Measurements from ENCODE around the gene SIL1. TPM values are rescaled to one million over a fixed set of nuclear protein-coding genes. Genes with fewer than 3 reads are reported as not detected.
"Not testable (repeated sequence)": the region's sequence is repeated elsewhere in the genome, so short reads cannot be mapped to it uniquely, and the experiment has no call there.

Gene SIL1
- total and polyA plus RNA-seq, 2 experiments from 2014 or later: 78.8 to 89.8 TPM

GRCh38 chr5:139171779-139172404 is 26.3 kb downstream of the SIL1 start:
- no peak overlapping the region for H3K27ac ChIP-seq
- no peaks in the 10 kb centered on the region; the same call in 1 of the 2 replicates for H3K36me3 ChIP-seq (ENCODE audit: low read depth)
- peaks cover 56% of the 10 kb centered on the region for H3K79me2 ChIP-seq (ENCODE audit: insufficient read depth)
- DNase-seq: no peak
- H3K4me1 ChIP-seq (ENCODE audit: insufficient read depth): no peaks in the 10 kb centered on the region
- H3K27me3 ChIP-seq (replicated peaks; ENCODE audit: insufficient read depth): no peaks in the 10 kb centered on the region
- no peaks in the 10 kb centered on the region for H3K9me2 ChIP-seq (ENCODE audit: insufficient read depth)
- in situ Hi-C loops (cut with MboI): no loop called here
- H3F3A ChIP-seq (ENCODE audit: insufficient read depth): no peaks in the 10 kb centered on the region
- H3K9ac ChIP-seq: no peak overlapping the region
- H3K4me3 ChIP-seq: no peak overlapping the region
- no peak overlapping the region for H3K4me2 ChIP-seq (ENCODE audit: unreplicated experiment)
- TF ChIP-seq EZH2phosphoT487 (IDR thresholded peaks at IDR 0.05; ENCODE audit: insufficient read depth, low read depth) (no peak), EZH2 (IDR thresholded peaks at IDR 0.05; ENCODE audit: insufficient read depth, poor library complexity, severe bottlenecking) (no peak)
- no peak overlapping the region for H2AFZ ChIP-seq
- no peaks in the 10 kb centered on the region for H4K20me1 ChIP-seq (ENCODE audit: insufficient read depth)
- 100% methylated on average over 1 of the region's 1 CpG for WGBS, 2 experiments (ENCODE audit: low coverage in 1 of 2, low lambda C conversion rate in 2 of 2, missing lambda C conversion rate in 2 of 2)
- no peaks in the 10 kb centered on the region for H3K9me3 ChIP-seq (ENCODE audit: low read depth)

DNA sequence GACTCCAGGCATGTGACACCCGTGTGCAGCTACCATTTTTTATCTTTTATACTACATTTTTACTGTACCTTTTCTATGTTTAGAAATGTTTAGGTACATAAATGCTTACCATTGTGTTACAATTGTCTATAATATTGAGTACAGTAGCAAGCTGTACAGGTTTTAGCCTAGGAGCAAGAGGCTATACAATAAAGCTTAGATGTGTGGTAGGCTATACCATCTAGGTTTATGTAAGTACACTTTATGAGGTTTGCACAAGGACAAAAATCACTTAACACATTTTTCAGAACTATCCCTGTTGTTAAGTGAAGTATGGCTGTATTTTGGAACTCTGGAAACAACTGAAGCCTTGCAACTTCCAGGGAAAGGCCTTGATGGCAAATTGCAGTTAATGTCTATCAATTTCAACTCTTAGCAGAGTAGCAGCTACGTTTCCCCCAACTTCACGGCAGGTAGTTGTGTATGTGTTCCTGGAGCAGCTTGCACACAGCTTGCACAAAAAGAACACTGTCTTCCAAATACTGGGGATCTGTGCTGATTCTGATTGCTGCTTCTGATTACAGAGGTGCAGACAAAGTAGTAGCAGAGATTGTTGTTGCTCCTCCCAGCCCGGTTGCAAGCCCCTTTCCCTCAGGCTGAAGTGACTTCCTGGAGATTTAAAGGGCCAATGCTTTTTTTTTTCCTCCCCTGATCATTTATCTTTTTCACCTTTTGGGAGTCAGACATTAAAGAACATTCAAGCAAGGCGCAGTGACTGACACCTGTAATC is 30.0 kb downstream of the SIL1 start:
- no peak overlapping the region for H2AFZ ChIP-seq
- H4K20me1 ChIP-seq (ENCODE audit: insufficient read depth): no peaks in the 10 kb centered on the region
- H3K9ac ChIP-seq: no peak overlapping the region
- H3K36me3 ChIP-seq (ENCODE audit: low read depth): no peaks in the 10 kb centered on the region; the same call in 1 of the 2 replicates
- no peaks in the 10 kb centered on the region for H3K27me3 ChIP-seq (replicated peaks; ENCODE audit: insufficient read depth)
- H3K9me2 ChIP-seq (ENCODE audit: insufficient read depth): no peaks in the 10 kb centered on the region
- 59 to 61% methylated on average over 5 of the region's 5 CpGs for WGBS, 2 experiments (ENCODE audit: low coverage in 1 of 2, low lambda C conversion rate in 2 of 2, missing lambda C conversion rate in 2 of 2)
- H3K4me1 ChIP-seq (ENCODE audit: insufficient read depth): no peaks in the 10 kb centered on the region
- H3K9me3 ChIP-seq (ENCODE audit: low read depth): no peaks in the 10 kb centered on the region
- H3K79me2 ChIP-seq (ENCODE audit: insufficient read depth): peaks cover 21% of the 10 kb centered on the region
- no peak overlapping the region for H3K4me2 ChIP-seq (ENCODE audit: unreplicated experiment)
- no peaks in the 10 kb centered on the region for H3F3A ChIP-seq (ENCODE audit: insufficient read depth)
- DNase-seq: no peak
- no peak overlapping the region for H3K27ac ChIP-seq
- no peak overlapping the region for H3K4me3 ChIP-seq
- TF ChIP-seq EZH2 (IDR thresholded peaks at IDR 0.05; ENCODE audit: insufficient read depth, poor library complexity, severe bottlenecking) (no peak), EZH2phosphoT487 (IDR thresholded peaks at IDR 0.05; ENCODE audit: insufficient read depth, low read depth) (no peak)
- in situ Hi-C loops (cut with MboI): no loop called here

- in situ Hi-C loops (cut with MboI): no loop called here
- no peak for TF ChIP-seq EZH2phosphoT487 (IDR thresholded peaks at IDR 0.05; ENCODE audit: insufficient read depth, low read depth)
- TF ChIP-seq EZH2 (IDR thresholded peaks at IDR 0.05; ENCODE audit: insufficient read depth, poor library complexity, severe bottlenecking): no peak
- H3K4me1 ChIP-seq (ENCODE audit: insufficient read depth): no peaks in the 10 kb centered on the region
- H3K27me3 ChIP-seq (replicated peaks; ENCODE audit: insufficient read depth): no peaks in the 10 kb centered on the region
- no peaks in the 10 kb centered on the region for H3K36me3 ChIP-seq (ENCODE audit: low read depth)
- H3K79me2 ChIP-seq (ENCODE audit: insufficient read depth): peaks cover 15% of the 10 kb centered on the region
- 95 to 98% methylated on average over 2 of the region's 2 CpGs for WGBS, 2 experiments (ENCODE audit: low coverage in 1 of 2, low lambda C conversion rate in 2 of 2, missing lambda C conversion rate in 2 of 2)
- H3K27ac ChIP-seq: no peak overlapping the region
- H3K9me2 ChIP-seq (ENCODE audit: insufficient read depth): no peaks in the 10 kb centered on the region
- no peak overlapping the region for H3K4me2 ChIP-seq (ENCODE audit: unreplicated experiment)
- DNase-seq: no peak
- no peaks in the 10 kb centered on the region for H4K20me1 ChIP-seq (ENCODE audit: insufficient read depth)
- no peak overlapping the region for H3K4me3 ChIP-seq
- H3K9me3 ChIP-seq (ENCODE audit: low read depth): no peaks in the 10 kb centered on the region
- H2AFZ ChIP-seq: no peak overlapping the region
- no peak overlapping the region for H3K9ac ChIP-seq
- H3F3A ChIP-seq (ENCODE audit: insufficient read depth): no peaks in the 10 kb centered on the region
These were observed 30.6 kb downstream of the SIL1 start for GRCh38 chr5:139167533-139167932.

DNA sequence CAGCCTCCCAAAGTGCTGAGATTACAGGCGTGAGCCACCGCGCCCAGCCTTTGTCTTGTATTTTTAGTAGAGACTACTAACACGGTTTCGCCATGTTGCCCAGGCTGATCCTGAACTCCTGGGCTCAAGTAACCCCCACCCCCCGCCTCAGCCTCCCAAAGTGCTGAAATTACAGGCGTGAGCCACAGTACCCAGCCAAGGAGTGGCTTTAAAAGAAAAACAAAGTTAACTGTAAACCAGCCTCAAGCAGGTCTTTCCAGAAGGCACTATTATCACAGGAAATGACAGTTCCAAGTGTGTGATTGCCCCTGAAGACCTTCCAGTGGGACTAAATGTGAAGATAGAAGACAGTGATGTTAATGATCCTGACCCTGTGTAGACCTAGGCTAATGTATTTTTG is 31.1 kb downstream of the SIL1 start:
- no peaks in the 10 kb centered on the region for H3F3A ChIP-seq (ENCODE audit: insufficient read depth)
- no peak overlapping the region for H3K27ac ChIP-seq
- no peak overlapping the region for H2AFZ ChIP-seq
- TF ChIP-seq EZH2phosphoT487 (IDR thresholded peaks at IDR 0.05; ENCODE audit: insufficient read depth, low read depth) (no peak), EZH2 (IDR thresholded peaks at IDR 0.05; ENCODE audit: insufficient read depth, poor library complexity, severe bottlenecking) (no peak)
- WGBS, 2 experiments (ENCODE audit: low coverage in 1 of 2, low lambda C conversion rate in 2 of 2, missing lambda C conversion rate in 2 of 2): 94% methylated on average over 7 of the region's 7 CpGs
- in situ Hi-C loops (cut with MboI): no loop called here
- peaks cover 11% of the 10 kb centered on the region for H3K79me2 ChIP-seq (ENCODE audit: insufficient read depth)
- H3K36me3 ChIP-seq (ENCODE audit: low read depth): no peaks in the 10 kb centered on the region
- H3K4me3 ChIP-seq: no peak overlapping the region
- H4K20me1 ChIP-seq (ENCODE audit: insufficient read depth): no peaks in the 10 kb centered on the region
- no peaks in the 10 kb centered on the region for H3K9me3 ChIP-seq (ENCODE audit: low read depth)
- H3K27me3 ChIP-seq (replicated peaks; ENCODE audit: insufficient read depth): no peaks in the 10 kb centered on the region
- peaks cover 3% of the 10 kb centered on the region; the same call in 1 of the 2 replicates for H3K4me1 ChIP-seq (ENCODE audit: insufficient read depth)
- no peaks in the 10 kb centered on the region for H3K9me2 ChIP-seq (ENCODE audit: insufficient read depth)
- no peak overlapping the region for H3K9ac ChIP-seq
- H3K4me2 ChIP-seq (ENCODE audit: unreplicated experiment): no peak overlapping the region
- DNase-seq: no peak

- H3K9ac ChIP-seq; H3F3A ChIP-seq (ENCODE audit: insufficient read depth); H3K27ac ChIP-seq; DNase-seq; H3K9me3 ChIP-seq (ENCODE audit: low read depth); H3K4me1 ChIP-seq (ENCODE audit: insufficient read depth); H3K9me2 ChIP-seq (ENCODE audit: insufficient read depth); H3K27me3 ChIP-seq (replicated peaks; ENCODE audit: insufficient read depth); H4K20me1 ChIP-seq (ENCODE audit: insufficient read depth); H3K36me3 ChIP-seq (ENCODE audit: low read depth); H2AFZ ChIP-seq; H3K4me3 ChIP-seq; H3K79me2 ChIP-seq (ENCODE audit: insufficient read depth); H3K4me2 ChIP-seq (ENCODE audit: unreplicated experiment); in situ Hi-C loops (cut with MboI): not testable (repeated sequence)
- 95 to 100% methylated on average over 3 of the region's 3 CpGs for WGBS, 2 experiments (ENCODE audit: low coverage in 1 of 2, low lambda C conversion rate in 2 of 2, missing lambda C conversion rate in 2 of 2)
These were observed 33.3 kb downstream of the SIL1 start for GRCh38 chr5:139164897-139165296.
